ENCODE measurements around the gene DNAH14. TPM values are rescaled to one million over a fixed set of nuclear protein-coding genes. Genes with fewer than 3 reads are reported as not detected.

Gene DNAH14
- total RNA-seq, 2 donors from 2014 or later = 16.9 to 33.3 TPM

DNA sequence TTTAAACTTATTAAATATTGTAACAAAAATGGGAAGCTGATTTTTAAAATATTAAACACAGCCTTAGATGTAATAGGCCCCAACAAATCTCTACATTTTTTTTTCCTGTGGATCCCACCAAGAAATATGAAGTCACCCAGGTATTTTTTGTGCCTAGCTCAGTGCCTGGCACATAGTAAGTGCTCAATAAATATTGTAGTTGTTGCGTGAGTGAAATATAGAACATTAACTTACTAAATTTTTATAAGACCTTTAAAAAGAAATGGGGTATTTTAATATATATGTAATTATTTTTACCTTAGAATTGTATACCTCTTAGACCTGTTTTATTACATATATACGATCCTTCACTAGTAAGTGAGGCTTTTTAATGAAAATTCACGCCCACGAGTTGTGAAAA, 569 bp upstream of the DNAH14 start:
- DNase-seq (no peak), ATAC-seq (no peak)
- Histone ChIP-seq H3K27ac (peak overlapping the region; percentile 75 to 89 (median 83)), H3K4me1 (peaks cover 10% of the 10 kb centered on the region), H3K4me3 (peak overlapping the region in 1 of 2 donors; percentile 46), H3K9me3 (peaks cover 0 to 14% (median 0%) of the 10 kb centered on the region in 3 donors), H3K27me3 (no peaks in the 10 kb centered on the region), H3K36me3 (replicated peaks in 1 of 2; ENCODE audit: insufficient read depth in 1 of 2, low read depth in 2 of 2) (no peaks in the 10 kb centered on the region)
- WGBS, 2 donors = 52 to 62% methylated on average over 4 of the region's 4 CpGs
- TF ChIP-seq POLR2A (IDR thresholded peaks at IDR 0.05) = no peak
- TF ChIP-seq, protein P1, sequence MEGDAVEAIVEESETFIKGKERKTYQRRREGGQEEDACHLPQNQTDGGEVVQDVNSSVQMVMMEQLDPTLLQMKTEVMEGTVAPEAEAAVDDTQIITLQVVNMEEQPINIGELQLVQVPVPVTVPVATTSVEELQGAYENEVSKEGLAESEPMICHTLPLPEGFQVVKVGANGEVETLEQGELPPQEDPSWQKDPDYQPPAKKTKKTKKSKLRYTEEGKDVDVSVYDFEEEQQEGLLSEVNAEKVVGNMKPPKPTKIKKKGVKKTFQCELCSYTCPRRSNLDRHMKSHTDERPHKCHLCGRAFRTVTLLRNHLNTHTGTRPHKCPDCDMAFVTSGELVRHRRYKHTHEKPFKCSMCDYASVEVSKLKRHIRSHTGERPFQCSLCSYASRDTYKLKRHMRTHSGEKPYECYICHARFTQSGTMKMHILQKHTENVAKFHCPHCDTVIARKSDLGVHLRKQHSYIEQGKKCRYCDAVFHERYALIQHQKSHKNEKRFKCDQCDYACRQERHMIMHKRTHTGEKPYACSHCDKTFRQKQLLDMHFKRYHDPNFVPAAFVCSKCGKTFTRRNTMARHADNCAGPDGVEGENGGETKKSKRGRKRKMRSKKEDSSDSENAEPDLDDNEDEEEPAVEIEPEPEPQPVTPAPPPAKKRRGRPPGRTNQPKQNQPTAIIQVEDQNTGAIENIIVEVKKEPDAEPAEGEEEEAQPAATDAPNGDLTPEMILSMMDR (IDR thresholded peaks at IDR 0.05) = no peak
- intact Hi-C loops (cut with DNase I) = no loop called here

DNA sequence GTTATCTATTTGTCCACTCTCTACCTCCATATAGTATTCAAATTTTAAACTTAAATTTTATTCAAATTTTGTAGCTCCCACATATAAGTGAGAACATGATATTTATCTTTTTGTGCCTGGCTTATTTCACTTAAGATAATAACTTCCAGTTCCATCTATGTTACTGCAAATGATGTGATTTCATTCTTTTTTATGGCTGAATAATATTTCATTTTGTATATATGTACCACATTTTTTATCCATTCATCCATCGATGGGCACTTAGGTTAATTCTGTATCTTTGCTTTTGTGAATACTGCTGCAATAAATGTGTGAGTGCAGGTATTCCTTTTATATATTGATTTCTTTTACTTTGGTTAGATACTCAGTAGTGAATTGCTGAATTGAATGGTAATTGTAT, 2.1 kb downstream of the DNAH14 start:
- WGBS, 2 donors = 93 to 100% methylated on average over 1 of the region's 1 CpG
- H3K36me3 ChIP-seq (replicated peaks in 1 of 2; ENCODE audit: insufficient read depth in 1 of 2, low read depth in 2 of 2) = no peaks in the 10 kb centered on the region
- no peak overlapping the region for H3K4me3 ChIP-seq
- intact Hi-C loops (cut with DNase I) = no loop called here
- peaks cover 0 to 20% (median 0%) of the 10 kb centered on the region in 3 donors for H3K9me3 ChIP-seq
- no peak for ATAC-seq
- H3K27me3 ChIP-seq = no peaks in the 10 kb centered on the region
- no peak for DNase-seq
- H3K27ac ChIP-seq = no peak overlapping the region
- TF ChIP-seq, protein P1 (IDR thresholded peaks at IDR 0.05) = no peak
- TF ChIP-seq POLR2A (IDR thresholded peaks at IDR 0.05) = no peak
- peaks cover 10% of the 10 kb centered on the region for H3K4me1 ChIP-seq

DNA sequence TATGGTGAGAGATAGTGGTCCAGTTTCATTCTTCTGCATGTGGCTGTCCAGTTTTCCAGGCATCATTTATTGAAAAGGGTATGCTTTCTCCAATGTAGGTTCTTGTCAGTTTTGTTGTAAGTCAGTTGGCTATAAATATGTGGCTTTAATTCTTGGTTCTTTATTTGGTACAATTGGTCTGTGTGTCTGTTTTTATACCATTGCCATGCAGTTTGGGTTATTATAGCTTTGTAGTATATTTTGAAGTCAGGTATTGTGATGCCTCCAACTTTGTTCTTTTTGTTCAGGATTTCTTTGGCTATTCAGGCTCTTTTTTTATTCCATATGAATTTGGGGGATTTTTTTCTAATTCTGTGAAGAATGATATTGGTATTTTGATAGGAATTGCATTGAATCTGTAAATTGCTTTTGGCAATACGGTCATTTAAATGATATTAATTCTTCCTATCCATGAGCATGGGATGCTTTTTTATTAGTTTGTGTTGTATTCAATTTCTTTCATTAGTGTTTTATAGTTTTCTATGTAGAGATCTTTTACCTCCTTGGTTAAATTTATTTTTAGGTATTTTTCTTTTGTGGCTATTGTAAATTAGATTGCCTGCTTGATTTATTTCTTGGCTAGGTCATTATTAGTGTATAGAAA, 3.3 kb downstream of the DNAH14 start:
- DNase-seq = no peak
- H3K4me3 ChIP-seq = no peak overlapping the region
- H3K36me3 ChIP-seq (replicated peaks in 1 of 2; ENCODE audit: insufficient read depth in 1 of 2, low read depth in 2 of 2) = no peaks in the 10 kb centered on the region
- peaks cover 10% of the 10 kb centered on the region for H3K4me1 ChIP-seq
- WGBS, 2 donors = 94 to 97% methylated on average over 1 of the region's 1 CpG
- H3K27ac ChIP-seq = no peak overlapping the region
- TF ChIP-seq, protein P1 (IDR thresholded peaks at IDR 0.05) = no peak
- TF ChIP-seq POLR2A (IDR thresholded peaks at IDR 0.05) = no peak
- intact Hi-C loops (cut with DNase I) = no loop called here
- H3K9me3 ChIP-seq = peaks cover 0 to 20% (median 0%) of the 10 kb centered on the region in 3 donors
- H3K27me3 ChIP-seq = no peaks in the 10 kb centered on the region
- ATAC-seq = no peak

DNA sequence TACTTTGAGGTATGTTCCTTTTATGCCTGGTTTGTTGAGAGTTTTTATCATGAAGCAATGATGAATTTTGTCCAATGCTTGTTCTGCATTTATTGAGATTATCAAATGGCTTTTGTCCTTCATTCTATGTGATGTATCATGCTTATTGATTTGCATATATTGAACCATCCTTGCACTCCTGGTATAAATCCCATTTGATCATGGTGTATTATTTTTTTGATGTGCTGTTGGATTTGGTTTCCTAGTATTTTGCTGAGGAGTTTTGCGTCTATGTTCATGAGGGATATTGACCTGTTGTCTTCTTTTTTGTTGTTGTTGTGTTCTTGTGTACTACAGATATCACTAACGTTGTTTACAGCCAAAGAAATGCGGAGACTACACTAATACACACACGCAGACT, 4.1 kb downstream of the DNAH14 start:
- TF ChIP-seq, protein P1 (IDR thresholded peaks at IDR 0.05) = no peak
- no peak for TF ChIP-seq POLR2A (IDR thresholded peaks at IDR 0.05)
- intact Hi-C loops (cut with DNase I) = no loop called here
- Histone ChIP-seq H3K27ac (no peak overlapping the region), H3K36me3 (replicated peaks in 1 of 2; ENCODE audit: insufficient read depth in 1 of 2, low read depth in 2 of 2) (no peaks in the 10 kb centered on the region), H3K27me3 (no peaks in the 10 kb centered on the region), H3K9me3 (peaks cover 0 to 20% (median 0%) of the 10 kb centered on the region in 3 donors), H3K4me3 (no peak overlapping the region), H3K4me1 (peaks cover 10% of the 10 kb centered on the region)
- no peak for ATAC-seq
- WGBS, 2 donors = 94 to 99% methylated on average over 4 of the region's 4 CpGs
- DNase-seq = no peak

DNA sequence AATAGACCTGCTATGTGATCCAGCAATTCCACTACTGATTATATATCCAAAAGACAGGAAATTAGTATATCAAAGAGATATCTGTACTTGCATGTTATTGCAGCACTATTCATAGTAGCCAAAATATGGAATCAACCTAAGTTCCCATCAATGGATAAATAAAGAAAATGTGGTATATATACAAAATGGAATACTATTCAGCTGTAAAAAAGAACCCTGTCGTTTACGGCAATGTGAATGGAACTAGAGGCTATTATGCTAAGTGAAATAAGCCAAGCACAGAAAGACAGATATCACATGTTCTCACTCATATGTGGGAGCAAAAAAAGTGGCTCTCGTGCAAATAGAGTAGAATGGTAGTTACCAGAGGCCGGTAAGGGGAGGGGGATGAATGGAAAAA, 9.2 kb downstream of the DNAH14 start:
- TF ChIP-seq, protein P1 (IDR thresholded peaks at IDR 0.05) = no peak
- TF ChIP-seq POLR2A (IDR thresholded peaks at IDR 0.05) = no peak
- 97 to 99% methylated on average over 4 of the region's 4 CpGs for WGBS, 2 donors
- H3K4me1 ChIP-seq = no peaks in the 10 kb centered on the region
- no peak for DNase-seq
- H3K36me3 ChIP-seq (replicated peaks in 1 of 2; ENCODE audit: insufficient read depth in 1 of 2, low read depth in 2 of 2) = no peaks in the 10 kb centered on the region
- H3K27me3 ChIP-seq = no peaks in the 10 kb centered on the region
- H3K27ac ChIP-seq = no peak overlapping the region
- peaks cover 0 to 9% (median 0%) of the 10 kb centered on the region in 3 donors for H3K9me3 ChIP-seq
- H3K4me3 ChIP-seq = no peak overlapping the region
- intact Hi-C loops (cut with DNase I) = no loop called here
- no peak for ATAC-seq

Measured in body of pancreas (tissue), 4 donors.